Inflammatory macrophage treated with lipopolysaccharide for 1 hour (primary cell): ENCODE results near the gene UPK3A.
A peak's percentile ranks its signal among the peaks of the same experiment; 100 is the strongest.
"Not testable (repeated sequence)": the region's sequence is repeated elsewhere in the genome, so short reads cannot be mapped to it uniquely, and the experiment has no call there.

Source experiments
- DNase-seq, 2 donors: peaks; one replicate each; pipeline ENCODE4 v3.0.0-alpha.2; 2020 to 2022

The UPK3A gene

DNA sequence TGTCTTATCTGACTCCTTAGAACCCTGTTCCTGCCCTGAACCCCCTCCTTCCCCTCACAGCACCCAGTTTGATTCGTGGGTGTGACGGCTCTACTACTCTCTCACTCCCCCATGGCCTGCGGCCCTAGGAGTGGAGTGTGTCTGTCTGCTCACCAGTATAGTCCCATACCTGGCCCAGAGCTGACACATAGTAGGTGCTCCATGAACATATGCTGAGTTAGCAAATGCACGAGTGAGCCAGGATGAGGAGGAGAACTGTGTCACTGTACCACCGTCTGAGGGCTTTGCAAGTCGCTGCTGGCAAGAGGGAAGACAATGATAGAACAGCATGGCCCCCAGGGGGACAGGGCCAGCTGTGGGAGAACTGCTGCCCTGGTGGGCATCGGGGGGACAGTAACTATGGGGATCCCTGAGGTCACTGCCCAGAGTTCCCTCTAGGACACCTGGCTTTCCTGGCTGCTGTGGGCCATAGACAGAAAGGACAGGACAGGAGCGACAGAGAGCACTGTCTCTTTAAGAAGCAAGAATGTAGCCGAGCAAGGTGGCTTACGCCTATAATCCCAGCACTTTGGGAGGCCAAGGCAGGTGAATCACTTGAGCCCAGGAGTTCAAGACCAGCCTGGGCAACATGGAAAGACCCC lies 24.9 kb upstream of the UPK3A start:
- DNase-seq = no peak

GRCh38 chr22:45260395-45260759 lies 24.4 kb upstream of the UPK3A start:
- not testable (repeated sequence) for DNase-seq

DNA sequence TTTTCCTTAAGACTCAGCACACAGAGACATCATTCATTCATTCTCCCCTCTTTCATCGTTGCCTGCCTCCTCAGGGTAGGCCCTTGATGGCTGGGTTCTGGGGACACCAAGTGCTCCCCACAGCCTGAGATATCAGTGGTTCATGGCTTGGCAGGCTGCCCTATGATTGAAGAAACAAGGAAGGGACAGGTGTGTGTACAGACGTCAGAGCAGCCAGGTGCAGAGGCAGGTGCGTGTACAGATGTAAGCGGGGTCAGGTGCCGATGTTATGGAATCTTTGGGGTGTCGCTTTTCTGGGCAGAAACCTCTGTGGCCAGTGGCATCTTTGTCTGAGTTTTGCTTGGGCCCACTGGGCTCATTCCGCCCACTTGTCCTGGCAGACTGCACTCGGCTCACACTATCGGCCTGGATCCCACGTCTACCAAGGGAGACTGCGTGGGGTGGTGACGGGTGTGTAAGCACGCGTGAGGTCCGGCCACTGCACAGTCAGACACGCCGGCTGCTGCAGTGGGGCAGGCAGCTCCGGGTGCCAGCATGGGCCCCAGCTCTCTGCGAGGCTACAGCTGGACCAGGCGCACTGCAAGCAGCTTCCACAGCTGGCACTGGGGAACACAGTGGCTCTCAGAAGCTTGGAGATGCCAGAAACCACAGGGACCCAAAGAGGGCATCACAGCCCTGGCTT lies 23.2 kb upstream of the UPK3A start:
- DNase-seq = no peak

DNA sequence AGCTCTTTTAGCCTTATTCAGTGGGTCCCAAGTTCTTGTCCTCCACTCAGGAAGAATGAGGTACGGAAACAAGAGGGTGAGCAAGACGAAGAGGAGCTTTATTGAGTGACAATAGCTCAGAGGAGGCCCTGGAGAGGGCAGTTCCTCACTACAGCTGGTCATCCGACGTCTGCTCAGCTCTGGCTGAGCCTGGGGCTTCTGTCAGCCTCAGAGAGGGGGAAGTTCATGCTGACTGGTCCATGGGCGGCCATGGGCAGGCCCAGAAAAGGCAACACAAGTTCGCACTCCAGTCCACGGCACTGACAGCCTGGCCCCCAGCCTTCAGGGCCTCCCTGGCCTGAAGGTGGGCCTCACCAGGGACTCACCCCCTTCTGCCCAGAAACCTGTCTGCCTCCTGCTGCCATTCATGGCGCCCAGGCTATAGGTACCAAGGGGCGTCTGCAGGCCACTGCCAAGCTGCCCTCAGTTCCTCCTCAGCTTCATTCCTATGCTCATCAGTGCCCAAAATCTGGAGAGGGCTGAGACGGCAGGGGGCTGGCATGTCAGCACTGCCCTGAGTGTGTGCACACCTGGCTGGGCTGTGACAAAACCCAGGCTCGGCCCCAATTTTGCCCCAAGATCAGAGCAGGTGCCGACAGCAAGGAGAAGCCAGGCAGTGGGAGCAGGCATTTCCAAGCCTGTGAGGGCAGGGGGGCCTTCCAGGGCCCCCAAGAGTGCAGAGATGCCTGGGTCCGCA lies 22.4 kb upstream of the UPK3A start:
- peak; percentile 57 to 63 for DNase-seq

DNA sequence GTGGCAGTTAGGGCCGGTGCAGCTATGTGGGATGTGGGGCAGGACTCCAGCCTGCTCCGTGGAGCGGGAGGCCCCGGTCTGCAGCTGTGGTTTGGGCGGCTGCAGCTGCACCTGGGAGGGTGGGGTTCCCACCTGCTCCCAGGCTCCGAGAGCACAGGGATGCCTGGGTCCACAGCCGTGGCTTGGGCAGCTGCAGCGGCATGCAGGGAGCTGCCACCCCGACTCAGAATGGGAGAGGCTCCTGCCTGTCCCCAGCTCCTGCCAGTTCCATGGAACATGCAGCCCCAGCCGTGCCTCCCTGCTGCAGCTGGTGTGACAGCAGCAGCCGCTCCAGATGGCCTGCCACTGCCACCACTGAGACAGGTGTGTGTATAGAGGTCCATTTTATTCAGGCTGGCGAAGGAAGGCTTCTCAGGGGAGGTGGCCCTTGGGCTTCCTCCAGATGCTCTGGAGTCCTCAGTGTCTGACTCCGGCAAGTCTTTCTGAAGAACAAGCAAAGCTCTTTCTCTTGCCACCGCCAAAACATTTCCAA lies 21.8 kb upstream of the UPK3A start:
- no peak for DNase-seq

GRCh38 chr22:45263463-45264269 lies 21.1 kb upstream of the UPK3A start:
- DNase-seq = peak; percentile 64 to 66

DNA sequence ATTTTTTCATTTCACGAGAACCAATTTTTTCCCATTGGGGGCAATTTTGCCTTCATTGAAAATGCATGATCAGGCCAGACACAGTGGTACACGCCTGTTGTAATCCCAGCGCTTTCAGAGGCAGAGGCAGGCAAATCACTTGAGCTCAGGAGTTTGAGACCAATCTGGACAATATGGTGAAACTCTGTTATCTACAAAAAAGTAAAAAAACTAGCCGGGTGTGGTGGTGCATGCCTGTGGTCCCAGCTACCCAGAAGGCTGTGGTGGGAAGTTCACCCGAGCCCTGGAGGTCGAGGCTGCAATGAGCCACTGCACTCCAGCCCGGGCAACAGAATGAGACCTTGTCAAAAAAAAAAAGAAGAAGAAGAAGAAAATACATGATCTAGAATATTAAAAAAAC lies 19.2 kb upstream of the UPK3A start:
- no peak for DNase-seq

DNA sequence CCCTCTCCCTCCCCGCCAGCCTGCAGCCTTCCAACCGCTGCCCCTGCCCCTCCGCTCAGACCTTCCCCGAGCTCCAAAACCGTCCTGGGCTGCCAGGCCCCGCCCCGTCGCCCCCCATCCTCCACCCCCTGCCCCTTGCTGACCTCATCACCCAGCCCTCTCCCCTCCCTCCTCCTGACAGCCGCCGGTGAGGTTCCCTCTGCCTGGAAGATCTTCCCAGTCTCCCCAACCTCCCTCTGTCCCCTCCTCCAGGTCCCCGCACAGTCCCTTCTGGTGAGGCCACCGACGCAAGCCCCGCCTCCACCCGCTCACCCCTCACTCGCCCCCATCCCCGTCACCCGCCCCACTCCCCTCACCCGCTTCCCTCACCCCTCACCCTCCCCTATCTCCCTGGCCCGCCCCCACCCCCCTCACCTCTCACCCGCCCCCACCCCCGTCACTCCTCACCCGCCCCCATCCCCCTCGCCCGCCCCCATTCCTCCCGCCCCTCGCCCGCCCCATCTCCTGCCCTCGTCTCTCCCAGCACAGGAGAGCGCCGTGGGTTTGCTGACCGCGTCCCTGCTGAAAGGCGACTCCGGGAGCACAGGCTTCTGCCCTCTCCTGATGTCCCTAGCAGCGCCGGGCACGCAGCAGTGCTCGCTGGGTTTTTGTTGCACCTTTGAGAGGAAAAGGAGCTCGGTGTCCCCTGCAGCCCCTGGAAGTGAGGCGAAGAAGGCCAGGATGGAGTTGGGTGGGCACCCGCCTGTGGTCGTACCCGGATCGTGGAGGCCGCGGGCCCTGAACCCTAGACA lies 16.4 kb upstream of the UPK3A start:
- peak in 1 of 2 donors; percentile 29 for DNase-seq

DNA sequence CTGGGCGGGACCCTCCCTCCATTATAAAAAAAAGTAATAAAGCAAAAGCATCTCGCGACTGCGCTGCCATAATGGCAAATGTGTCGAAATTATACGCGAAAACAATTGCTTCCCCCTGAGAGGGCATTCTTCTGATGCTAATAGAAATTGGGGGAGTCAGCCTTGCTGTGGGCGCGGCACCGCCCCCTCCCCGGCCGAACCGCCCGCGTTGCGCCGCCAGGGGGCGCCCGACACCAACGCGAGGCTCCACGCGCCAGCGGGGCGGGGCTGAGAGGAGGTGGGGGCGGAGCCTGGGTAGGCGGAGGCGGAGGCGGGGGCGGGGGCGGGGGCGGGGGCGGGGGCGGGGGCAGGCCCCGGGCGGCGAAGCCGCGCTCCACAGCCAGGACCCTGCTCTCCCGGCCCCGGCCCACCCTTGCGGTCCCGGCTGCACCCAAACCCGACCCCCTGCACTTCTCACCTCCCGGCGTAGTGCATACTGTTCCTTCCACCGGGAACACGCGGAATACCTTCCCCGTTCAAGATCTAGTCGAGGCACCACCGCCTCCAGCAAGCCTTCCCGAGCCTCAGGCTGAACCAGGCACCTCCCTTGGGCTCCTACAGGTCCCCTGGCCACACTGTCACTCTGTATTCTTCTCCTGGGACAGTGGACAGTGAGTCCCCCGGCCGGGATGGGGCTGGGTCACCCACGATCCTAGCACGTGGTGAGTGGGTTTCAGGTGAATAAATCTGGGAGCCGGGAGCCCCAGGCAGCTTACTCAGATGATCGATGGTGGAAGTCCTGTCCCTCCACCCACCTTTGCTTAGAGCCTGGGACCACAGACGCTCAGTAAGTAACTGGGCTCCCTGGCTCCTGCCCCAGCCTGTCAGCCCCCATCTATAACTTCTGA lies 15.5 kb upstream of the UPK3A start:
- DNase-seq = peak; percentile 38 to 85

DNA sequence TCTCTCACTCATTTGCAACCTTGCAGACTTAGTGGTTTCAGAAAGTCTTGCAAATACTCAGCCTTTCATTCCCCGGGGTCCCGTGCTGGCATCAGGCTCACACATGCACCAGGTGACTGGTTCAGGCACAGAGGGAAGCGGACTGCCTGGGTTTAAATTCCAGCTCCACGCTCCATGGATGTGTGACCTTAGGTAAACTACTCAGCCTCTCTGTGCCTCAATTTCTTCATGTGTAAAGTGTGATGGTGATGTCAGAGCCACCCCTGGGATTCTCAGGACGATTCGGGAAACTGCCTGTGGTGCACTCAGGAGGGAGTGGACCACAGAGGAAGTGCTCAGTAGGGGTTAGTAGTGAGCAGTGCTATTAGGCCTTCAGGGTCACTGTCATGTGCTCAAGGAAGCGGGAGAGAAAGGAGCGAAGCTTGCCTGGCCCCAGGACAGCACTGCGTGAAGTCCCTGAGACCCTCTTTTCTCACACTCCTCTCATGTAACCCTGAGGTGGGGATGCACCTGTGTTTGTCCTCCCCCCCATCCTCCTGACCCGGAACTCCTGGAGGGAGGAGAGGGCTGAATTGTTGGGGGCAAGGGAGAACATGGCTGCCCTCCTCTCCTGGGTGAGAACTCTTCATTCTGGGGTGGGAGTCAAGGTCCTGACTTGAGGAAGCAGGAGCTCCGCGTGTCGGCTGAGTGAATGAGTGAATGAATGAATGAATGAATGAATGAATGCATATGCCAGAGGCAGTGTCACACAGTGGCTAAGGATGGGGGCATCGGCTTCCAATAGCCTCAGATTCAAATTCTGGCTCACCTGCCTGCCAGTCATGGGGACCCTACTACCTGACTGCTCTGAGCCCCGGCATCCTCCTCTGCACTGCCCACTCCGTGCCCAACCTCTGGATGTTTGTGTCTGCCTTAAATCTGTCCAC lies 14.4 kb upstream of the UPK3A start:
- DNase-seq = peak; percentile 33 to 60

- peak; percentile 38 to 48 for DNase-seq
These were observed 13.0 kb upstream of the UPK3A start for GRCh38 chr22:45271667-45272201.

- DNase-seq = no peak
These were observed 12.3 kb upstream of the UPK3A start for GRCh38 chr22:45272498-45272897.

GRCh38 chr22:45273452-45274075 lies 11.2 kb upstream of the UPK3A start:
- no peak for DNase-seq

- DNase-seq = no peak
These were observed 8.1 kb upstream of the UPK3A start for GRCh38 chr22:45276507-45277105.

DNA sequence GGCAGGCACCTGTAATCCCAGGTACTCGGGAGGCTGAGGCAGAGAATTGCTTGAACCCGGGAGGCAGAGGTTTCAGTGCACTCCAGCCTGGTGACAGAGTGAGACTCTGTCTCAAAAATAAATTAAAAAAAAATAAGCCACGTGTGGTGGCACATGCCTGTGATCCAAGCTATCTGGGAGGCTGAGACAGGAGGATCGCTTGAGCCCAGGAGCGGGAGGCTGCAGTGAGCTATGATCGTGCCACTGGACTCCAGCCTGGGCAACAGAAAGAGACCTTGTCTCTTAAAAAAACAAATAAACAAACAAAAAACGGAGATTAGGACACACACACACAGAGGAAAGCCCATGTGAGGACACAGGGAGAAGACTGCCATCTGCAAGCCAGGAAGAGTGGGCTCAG lies 7.0 kb upstream of the UPK3A start:
- DNase-seq = not testable (repeated sequence)

DNA sequence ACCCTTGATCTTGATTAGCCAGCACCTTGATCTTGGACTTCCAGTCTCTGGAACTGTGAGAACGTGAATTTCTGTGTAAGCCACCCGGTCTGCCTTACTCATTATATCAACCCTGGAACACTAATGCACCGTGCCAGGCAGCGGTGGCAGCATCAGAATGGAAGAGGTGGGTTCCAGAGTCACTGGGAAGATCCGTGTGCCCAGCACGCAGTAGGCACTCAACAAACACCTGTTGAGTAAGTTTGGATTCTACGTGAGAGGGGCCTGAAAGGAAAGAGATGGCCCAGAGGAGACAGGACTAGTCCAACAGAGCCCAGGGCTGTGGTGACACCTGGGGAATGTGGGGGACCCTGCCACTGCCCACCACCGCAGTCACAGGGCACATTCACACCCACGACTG lies 6.6 kb upstream of the UPK3A start:
- no peak for DNase-seq

DNA sequence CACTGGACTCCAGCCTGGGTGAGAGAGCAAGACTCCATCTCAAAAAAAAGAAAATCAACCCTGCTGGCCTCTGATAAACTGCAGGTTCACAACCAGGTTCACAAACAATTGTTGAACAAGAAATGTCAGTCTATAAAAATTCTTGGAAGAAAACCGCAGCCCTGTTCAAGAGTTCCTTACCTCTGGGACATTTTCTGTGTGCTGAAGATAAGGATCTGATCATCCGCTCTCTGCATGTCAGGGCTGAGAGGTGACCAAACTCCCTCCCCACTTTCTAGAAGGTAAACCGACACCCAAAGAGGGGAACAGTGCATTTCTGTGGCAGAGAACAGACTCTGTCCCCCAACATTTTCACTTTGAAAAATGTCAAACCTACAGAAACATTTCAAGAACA lies 4.2 kb upstream of the UPK3A start:
- no peak for DNase-seq

- no peak for DNase-seq
These were observed 3.7 kb upstream of the UPK3A start for GRCh38 chr22:45281010-45281409.
